ENCODE results near the gene SUGP1. TPM values are rescaled to one million over a fixed set of nuclear protein-coding genes. Genes with fewer than 3 reads are reported as not detected.

SUGP1 gene
- total and polyA plus RNA-seq, 2 of the 13 experiments (the other 11 are each of a cell fraction or from before 2014, with no cell fraction given), result 21.6 to 25.9 TPM

GRCh38 chr19:19276386-19276785, 43.9 kb downstream of the SUGP1 start:
- ATAC-seq, result no peak

More at GRCh38 chr19:19276386-19276785, 43.9 kb downstream of the SUGP1 start:
- Histone ChIP-seq H3K79me2 (ENCODE audit: insufficient read depth, low read length) (no peaks in the 10 kb centered on the region), H2AFZ (ENCODE audit: low read length) (no peak overlapping the region), H4K20me1 (ENCODE audit: insufficient read depth, low read length) (no peaks in the 10 kb centered on the region), H3K4me1 (ENCODE audit: insufficient read depth, low read length) (peaks cover 34% of the 10 kb centered on the region), H3K36me3 (replicated peaks in 1 of 2; ENCODE audit: control insufficient read depth in 1 of 2, insufficient read depth in 2 of 2, low read length in 2 of 2) (peaks cover 13 to 32% of the 10 kb centered on the region in 2 experiments; a peak in 4 of 5 replicates), H3K9ac (ENCODE audit: insufficient read depth, low read depth, low read length) (no peak overlapping the region), H3K4me3 (replicated peaks in 1 of 3; ENCODE audit: insufficient read depth in 1 of 3, low read depth in 2 of 3, low read length in 3 of 3) (no peak overlapping the region), H3K4me2 (ENCODE audit: low read depth, low read length) (no peak overlapping the region), H3K27ac (ENCODE audit: extremely low read length, insufficient read depth, low read length) (no peak overlapping the region), H3K27me3 (ENCODE audit: control insufficient read depth in 1 of 2, insufficient read depth in 2 of 2, low read length in 2 of 2) (no peaks in the 10 kb centered on the region), H3K9me3 (ENCODE audit: low read length) (no peaks in the 10 kb centered on the region)
- DNase-seq (ENCODE audit: low spot score) (no peak), FAIRE-seq (no peak)
- TF ChIP-seq ZNF768 (CRISPR knock-in tag; IDR thresholded peaks at IDR 0.05) (no peak), PRPF4 (IDR thresholded peaks at IDR 0.05; ENCODE audit: low read depth, low read length, poor library complexity, severe bottlenecking) (no peak), SOX5 (CRISPR knock-in tag; IDR thresholded peaks at IDR 0.05; ENCODE audit: borderline replicate concordance) (no peak), ZNF24 (IDR thresholded peaks at IDR 0.05) (no peak), HINFP (CRISPR knock-in tag; IDR thresholded peaks at IDR 0.05; ENCODE audit: low read depth) (no peak), TFAP4 (IDR thresholded peaks at IDR 0.05; ENCODE audit: borderline replicate concordance, low read depth) (no peak), CEBPG (CRISPR knock-in tag; IDR thresholded peaks at IDR 0.05) (no peak), TERF1 (CRISPR knock-in tag; IDR thresholded peaks at IDR 0.05) (no peak), ZFP41 (CRISPR knock-in tag; IDR thresholded peaks at IDR 0.05; ENCODE audit: borderline replicate concordance) (no peak), PHF21A (CRISPR knock-in tag; IDR thresholded peaks at IDR 0.05) (no peak), ZNF7 (CRISPR knock-in tag; IDR thresholded peaks at IDR 0.05) (no peak), IKZF4 (CRISPR knock-in tag; IDR thresholded peaks at IDR 0.05; ENCODE audit: borderline replicate concordance, low read depth, not compliant biosample characterization) (no peak), ZNF646 (CRISPR knock-in tag; IDR thresholded peaks at IDR 0.05) (no peak)
- no TSS peak for BruUV-seq (replicated peaks)
- 98% methylated on average over 9 of the region's 12 CpGs for WGBS (ENCODE audit: low lambda C conversion rate)
- in situ Hi-C loops (cut with HindIII; ENCODE audit: extremely low pct_ligation_motif_present, low pct_unique_long_range_greater_than_20kb) (no loop called here), intact Hi-C loops (cut with micrococcal nuclease; ENCODE audit: unreplicated experiment) (no loop called here)
- CTCF ChIA-PET (ENCODE audit: low intra/inter-chr PET ratio, low total read pairs), result no interaction called here
- POLR2A ChIA-PET, result no interaction called here
